ENCODE data around the gene ROBO1. TPM values are rescaled to one million over a fixed set of nuclear protein-coding genes. Genes with fewer than 3 reads are reported as not detected.
A peak's percentile ranks its signal among the peaks of the same experiment; 100 is the strongest.

The ROBO1 gene
- total RNA-seq, 1 donor from 2014 or later, result 71.7 TPM

DNA sequence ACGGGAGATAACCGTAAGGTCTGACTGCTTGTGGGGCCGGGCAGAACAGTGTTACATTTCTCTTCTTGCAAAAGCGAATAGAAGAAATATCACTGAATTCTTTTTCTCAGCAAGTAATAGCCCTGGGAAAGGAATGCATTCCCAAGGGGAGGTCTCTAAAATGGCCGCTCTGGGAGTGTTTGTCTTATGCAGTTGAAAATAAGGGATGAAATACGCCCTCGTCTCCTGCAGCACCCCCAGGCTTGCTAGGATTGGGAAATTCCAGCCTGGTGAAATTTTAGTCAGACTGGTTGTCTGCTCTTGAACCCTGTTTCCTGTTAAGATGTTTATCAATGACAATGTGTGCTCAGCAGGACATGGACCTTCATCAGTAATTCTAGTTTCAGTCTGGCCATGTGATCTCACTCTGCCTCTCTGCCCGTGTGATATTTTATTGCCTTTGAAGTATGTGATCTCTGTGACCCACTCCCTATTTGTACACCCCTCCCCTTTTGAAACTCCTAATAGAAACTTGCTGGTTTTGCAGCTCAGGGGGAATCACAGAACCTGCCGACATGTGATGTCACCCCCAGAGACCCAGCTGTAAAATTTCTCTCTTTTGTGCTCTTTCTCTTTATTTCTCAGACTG is 715.6 kb downstream of the ROBO1 start:
- no peaks in the 10 kb centered on the region for H3K27me3 ChIP-seq (ENCODE audit: insufficient read depth, low read length)
- no peaks in the 10 kb centered on the region for H3K36me3 Mint-ChIP-seq (ENCODE audit: low read depth, unreplicated experiment)
- TF ChIP-seq EZH2 (IDR thresholded peaks at IDR 0.05; ENCODE audit: insufficient read depth, low read length), result no peak
- TF ChIP-seq, protein P1, sequence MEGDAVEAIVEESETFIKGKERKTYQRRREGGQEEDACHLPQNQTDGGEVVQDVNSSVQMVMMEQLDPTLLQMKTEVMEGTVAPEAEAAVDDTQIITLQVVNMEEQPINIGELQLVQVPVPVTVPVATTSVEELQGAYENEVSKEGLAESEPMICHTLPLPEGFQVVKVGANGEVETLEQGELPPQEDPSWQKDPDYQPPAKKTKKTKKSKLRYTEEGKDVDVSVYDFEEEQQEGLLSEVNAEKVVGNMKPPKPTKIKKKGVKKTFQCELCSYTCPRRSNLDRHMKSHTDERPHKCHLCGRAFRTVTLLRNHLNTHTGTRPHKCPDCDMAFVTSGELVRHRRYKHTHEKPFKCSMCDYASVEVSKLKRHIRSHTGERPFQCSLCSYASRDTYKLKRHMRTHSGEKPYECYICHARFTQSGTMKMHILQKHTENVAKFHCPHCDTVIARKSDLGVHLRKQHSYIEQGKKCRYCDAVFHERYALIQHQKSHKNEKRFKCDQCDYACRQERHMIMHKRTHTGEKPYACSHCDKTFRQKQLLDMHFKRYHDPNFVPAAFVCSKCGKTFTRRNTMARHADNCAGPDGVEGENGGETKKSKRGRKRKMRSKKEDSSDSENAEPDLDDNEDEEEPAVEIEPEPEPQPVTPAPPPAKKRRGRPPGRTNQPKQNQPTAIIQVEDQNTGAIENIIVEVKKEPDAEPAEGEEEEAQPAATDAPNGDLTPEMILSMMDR (IDR thresholded peaks at IDR 0.05; ENCODE audit: insufficient read depth, low read depth, low read length), result no peak
- no peak overlapping the region for H2AFZ ChIP-seq (ENCODE audit: low read depth, low read length)
- H3K36me3 ChIP-seq (ENCODE audit: insufficient read depth, low read length), result no peaks in the 10 kb centered on the region
- no peak for DNase-seq (ENCODE audit: low read depth)
- no peak overlapping the region for H3K27ac Mint-ChIP-seq (ENCODE audit: unreplicated experiment)
- no peaks in the 10 kb centered on the region for H3K4me1 ChIP-seq (ENCODE audit: insufficient read depth, low read length)
- H3K4me1 Mint-ChIP-seq (ENCODE audit: low read depth, unreplicated experiment), result no peaks in the 10 kb centered on the region
- no peaks in the 10 kb centered on the region for H3K27me3 Mint-ChIP-seq (ENCODE audit: low read depth, unreplicated experiment)
- H3K4me3 Mint-ChIP-seq (ENCODE audit: unreplicated experiment), result no peak overlapping the region
- H3K9me3 Mint-ChIP-seq (ENCODE audit: unreplicated experiment), result peaks cover 17% of the 10 kb centered on the region
- no peak overlapping the region for H3K27ac ChIP-seq (ENCODE audit: low read depth, low read length)
- H4K20me1 ChIP-seq (ENCODE audit: insufficient read depth, low read length), result no peaks in the 10 kb centered on the region
- no peak overlapping the region for H3K4me3 ChIP-seq (ENCODE audit: insufficient read depth, low read depth, low read length)
- no peak overlapping the region for H3K9ac ChIP-seq (ENCODE audit: low read length)
- no peak for FAIRE-seq
- H3K9me3 ChIP-seq (ENCODE audit: insufficient read depth, low read depth, low read length), result peaks cover 10% of the 10 kb centered on the region
- H3K79me2 ChIP-seq (ENCODE audit: insufficient read depth, low read length), result no peaks in the 10 kb centered on the region
- H3K4me2 ChIP-seq (ENCODE audit: low read length), result no peak overlapping the region

DNA sequence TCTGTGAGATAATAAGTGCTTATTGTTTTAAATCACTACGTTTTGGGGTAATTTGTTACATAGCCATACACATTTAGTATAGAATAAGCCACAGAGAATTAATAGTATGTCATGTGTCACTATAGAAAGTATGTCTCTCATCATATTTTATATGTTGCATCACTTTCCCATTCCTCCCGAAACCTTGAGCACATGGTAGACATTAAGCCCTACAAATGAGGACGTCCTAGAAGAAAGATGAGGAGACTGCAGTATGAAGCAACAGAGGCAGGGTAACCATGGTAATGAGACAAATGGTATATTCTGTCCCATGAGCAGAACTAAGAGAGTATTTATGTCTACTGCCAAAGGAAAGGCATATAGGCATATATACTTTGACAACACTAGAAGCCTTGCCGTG is 720.2 kb downstream of the ROBO1 start:
- DNase-seq (ENCODE audit: low read depth) (no peak), FAIRE-seq (no peak)
- Histone ChIP-seq H2AFZ (ENCODE audit: low read depth, low read length) (no peak overlapping the region), H3K4me1 (ENCODE audit: insufficient read depth, low read length) (no peaks in the 10 kb centered on the region), H3K27me3 (ENCODE audit: insufficient read depth, low read length) (no peaks in the 10 kb centered on the region), H3K36me3 (ENCODE audit: insufficient read depth, low read length) (no peaks in the 10 kb centered on the region), H3K9me3 (ENCODE audit: insufficient read depth, low read depth, low read length) (peaks cover 3% of the 10 kb centered on the region), H3K4me3 (ENCODE audit: insufficient read depth, low read depth, low read length) (no peak overlapping the region), H3K27ac (ENCODE audit: low read depth, low read length) (no peak overlapping the region), H3K4me2 (ENCODE audit: low read length) (no peak overlapping the region), H3K9ac (ENCODE audit: low read length) (no peak overlapping the region), H3K79me2 (ENCODE audit: insufficient read depth, low read length) (no peaks in the 10 kb centered on the region), H4K20me1 (ENCODE audit: insufficient read depth, low read length) (no peaks in the 10 kb centered on the region)
- H3K4me1 Mint-ChIP-seq (ENCODE audit: low read depth, unreplicated experiment), result no peaks in the 10 kb centered on the region
- no peak overlapping the region for H3K27ac Mint-ChIP-seq (ENCODE audit: unreplicated experiment)
- H3K36me3 Mint-ChIP-seq (ENCODE audit: low read depth, unreplicated experiment), result no peaks in the 10 kb centered on the region
- peaks cover 8% of the 10 kb centered on the region for H3K9me3 Mint-ChIP-seq (ENCODE audit: unreplicated experiment)
- H3K27me3 Mint-ChIP-seq (ENCODE audit: low read depth, unreplicated experiment), result no peaks in the 10 kb centered on the region
- TF ChIP-seq EZH2 (IDR thresholded peaks at IDR 0.05; ENCODE audit: insufficient read depth, low read length), result no peak
- TF ChIP-seq, protein P1 (IDR thresholded peaks at IDR 0.05; ENCODE audit: insufficient read depth, low read depth, low read length), result no peak
- no peak overlapping the region for H3K4me3 Mint-ChIP-seq (ENCODE audit: unreplicated experiment)

DNA sequence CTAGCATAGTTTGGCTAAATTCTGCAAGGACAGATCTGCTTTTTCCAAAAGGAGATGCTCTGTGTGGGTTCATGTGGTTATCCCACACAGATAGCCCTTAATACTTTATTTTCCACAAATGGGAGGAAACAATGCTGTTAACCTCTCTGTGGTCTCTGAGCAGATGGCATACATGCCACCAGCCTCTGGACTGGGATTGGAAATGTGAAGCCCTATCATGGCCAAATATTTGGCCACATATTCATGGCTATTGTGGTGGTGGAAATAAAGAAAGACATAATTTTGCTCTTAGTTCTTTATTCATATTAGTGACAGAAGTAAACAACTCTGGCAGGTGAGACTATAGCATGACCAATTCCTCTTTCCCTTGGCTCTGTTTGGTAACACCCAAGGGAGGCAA is 726.2 kb downstream of the ROBO1 start:
- H3K36me3 ChIP-seq (ENCODE audit: insufficient read depth, low read length), result no peaks in the 10 kb centered on the region
- Mint-ChIP-seq H3K4me3 (ENCODE audit: unreplicated experiment) (no peak overlapping the region), H3K27ac (ENCODE audit: unreplicated experiment) (no peak overlapping the region), H3K9me3 (ENCODE audit: unreplicated experiment) (no peaks in the 10 kb centered on the region), H3K4me1 (ENCODE audit: low read depth, unreplicated experiment) (peaks cover 10% of the 10 kb centered on the region), H3K27me3 (ENCODE audit: low read depth, unreplicated experiment) (no peaks in the 10 kb centered on the region), H3K36me3 (ENCODE audit: low read depth, unreplicated experiment) (no peaks in the 10 kb centered on the region)
- FAIRE-seq, result no peak
- no peaks in the 10 kb centered on the region for H4K20me1 ChIP-seq (ENCODE audit: insufficient read depth, low read length)
- TF ChIP-seq EZH2 (IDR thresholded peaks at IDR 0.05; ENCODE audit: insufficient read depth, low read length), result no peak
- TF ChIP-seq, protein P1 (IDR thresholded peaks at IDR 0.05; ENCODE audit: insufficient read depth, low read depth, low read length), result no peak
- H3K4me2 ChIP-seq (ENCODE audit: low read length), result no peak overlapping the region
- no peaks in the 10 kb centered on the region for H3K27me3 ChIP-seq (ENCODE audit: insufficient read depth, low read length)
- no peaks in the 10 kb centered on the region for H3K79me2 ChIP-seq (ENCODE audit: insufficient read depth, low read length)
- DNase-seq (ENCODE audit: low read depth), result peak; percentile 26
- H2AFZ ChIP-seq (ENCODE audit: low read depth, low read length), result no peak overlapping the region
- no peak overlapping the region for H3K4me3 ChIP-seq (ENCODE audit: insufficient read depth, low read depth, low read length)
- peaks cover 3% of the 10 kb centered on the region for H3K4me1 ChIP-seq (ENCODE audit: insufficient read depth, low read length)
- H3K9ac ChIP-seq (ENCODE audit: low read length), result no peak overlapping the region
- H3K9me3 ChIP-seq (ENCODE audit: insufficient read depth, low read depth, low read length), result no peaks in the 10 kb centered on the region
- no peak overlapping the region for H3K27ac ChIP-seq (ENCODE audit: low read depth, low read length)
